HCEC 1CT (cell line): ENCODE measurements around the gene SNCA.

Experiments used
- DNase-seq: peaks from one replicate; pipeline ENCODE4 v3.0.0-alpha.2; 2017

The SNCA gene

DNA sequence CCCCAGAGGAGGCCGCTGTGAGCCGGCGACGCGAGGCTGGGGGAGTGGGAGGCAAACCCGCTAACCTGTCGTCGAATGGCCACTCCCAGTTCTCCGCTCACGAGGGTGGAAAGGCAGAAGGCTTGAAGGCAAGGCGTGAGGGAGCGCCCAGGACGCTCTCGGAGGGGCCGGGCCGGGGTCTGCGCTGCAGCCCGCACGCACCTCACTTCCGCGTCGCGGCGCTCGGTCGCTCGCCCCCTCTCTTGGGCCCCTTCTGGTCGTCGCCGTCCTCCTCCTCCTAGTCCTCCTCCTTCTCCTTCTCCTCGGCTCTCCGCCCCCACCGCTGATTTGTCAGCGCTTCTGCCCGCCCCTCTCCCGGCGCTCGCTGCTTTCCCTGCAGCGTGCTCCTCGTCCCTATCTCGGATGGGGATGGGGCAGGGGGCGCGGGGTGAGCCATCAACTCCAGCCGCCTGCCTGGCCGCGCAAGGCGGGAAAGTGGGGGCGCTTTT, at the start of gene SNCA:
SNCA (minus strand) TSS at position 265 of the 488 bp plus-strand sequence. CDS start 1,494 bp downstream, outside the sequence.
- peak; percentile 61 for DNase-seq

DNA sequence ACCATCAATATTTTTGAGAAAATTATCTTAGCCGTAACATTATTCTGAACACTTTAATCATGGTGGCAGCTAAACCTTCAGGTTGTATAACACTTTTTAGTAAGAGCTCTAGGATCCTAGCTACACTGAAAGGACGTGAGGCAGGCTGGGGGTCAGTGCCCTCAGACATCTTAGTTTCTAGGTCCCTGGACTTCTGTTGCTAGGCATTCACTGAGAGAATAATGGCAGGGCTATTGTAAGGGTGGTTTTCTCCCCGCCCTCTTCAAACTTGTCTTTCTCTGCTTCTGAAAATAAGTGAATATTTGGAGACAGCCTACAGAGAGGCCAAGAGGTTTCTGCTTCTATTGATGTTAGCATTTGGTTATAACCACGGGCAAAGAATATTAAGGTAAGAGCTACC, 42.3 kb upstream of the SNCA start:
- DNase-seq: no peak

DNA sequence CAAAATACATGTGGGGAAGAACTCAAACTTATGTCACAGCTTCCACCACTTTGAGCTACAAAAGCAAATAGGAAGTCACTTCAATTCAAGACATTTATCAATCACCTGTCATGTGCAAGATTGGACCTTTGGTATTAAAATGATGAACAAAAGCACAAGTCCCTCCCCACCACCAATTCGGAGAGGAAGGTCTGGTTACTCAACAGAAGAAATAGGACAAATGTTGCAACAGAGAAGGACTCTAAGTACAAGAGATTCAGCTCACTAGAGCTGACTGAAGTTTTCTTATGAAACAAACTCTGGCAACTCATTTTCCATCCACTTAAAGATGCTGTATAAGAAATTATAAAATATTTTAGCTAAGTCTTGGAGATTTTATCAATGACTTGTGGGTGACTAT, 41.6 kb upstream of the SNCA start:
- no peak for DNase-seq

DNA sequence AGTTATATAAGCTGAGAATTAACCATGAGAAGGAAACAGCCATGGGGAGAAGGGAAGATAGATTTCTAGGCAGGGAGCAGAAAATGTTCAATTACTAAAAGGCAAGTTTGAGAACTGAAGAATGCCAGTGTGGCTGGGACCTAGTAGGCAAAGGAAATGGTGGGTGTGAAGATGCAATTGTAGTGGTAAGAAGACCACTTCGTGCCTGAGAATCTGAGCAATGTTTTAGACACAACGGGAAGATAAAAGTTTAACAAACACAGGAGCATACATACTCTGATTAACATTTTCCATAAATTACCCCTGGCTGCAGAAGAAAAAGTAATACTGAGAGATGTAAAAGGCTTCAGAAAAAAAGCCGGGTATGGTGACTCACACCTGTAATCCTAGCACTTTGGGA, 39.6 kb upstream of the SNCA start:
- no peak for DNase-seq

DNA sequence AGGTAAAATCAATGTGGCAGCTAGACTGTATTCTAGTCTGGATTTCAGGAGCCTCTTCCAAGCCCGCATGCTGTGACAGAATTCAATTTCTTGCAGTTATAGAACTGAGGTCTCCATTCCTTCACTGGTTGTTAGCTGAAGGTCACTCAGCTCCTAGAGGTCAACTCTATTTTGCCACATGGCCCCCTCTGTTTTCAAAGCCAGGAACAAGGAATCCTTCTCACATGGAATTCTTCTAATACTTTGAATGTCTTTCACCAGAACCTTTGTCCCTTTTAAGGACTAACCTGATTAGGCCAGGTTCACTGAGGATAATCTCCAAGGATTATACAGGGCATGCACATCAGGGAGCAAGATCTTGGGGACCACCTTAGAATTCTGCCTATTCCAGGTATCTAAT, 34.2 kb upstream of the SNCA start:
- DNase-seq: no peak

DNA sequence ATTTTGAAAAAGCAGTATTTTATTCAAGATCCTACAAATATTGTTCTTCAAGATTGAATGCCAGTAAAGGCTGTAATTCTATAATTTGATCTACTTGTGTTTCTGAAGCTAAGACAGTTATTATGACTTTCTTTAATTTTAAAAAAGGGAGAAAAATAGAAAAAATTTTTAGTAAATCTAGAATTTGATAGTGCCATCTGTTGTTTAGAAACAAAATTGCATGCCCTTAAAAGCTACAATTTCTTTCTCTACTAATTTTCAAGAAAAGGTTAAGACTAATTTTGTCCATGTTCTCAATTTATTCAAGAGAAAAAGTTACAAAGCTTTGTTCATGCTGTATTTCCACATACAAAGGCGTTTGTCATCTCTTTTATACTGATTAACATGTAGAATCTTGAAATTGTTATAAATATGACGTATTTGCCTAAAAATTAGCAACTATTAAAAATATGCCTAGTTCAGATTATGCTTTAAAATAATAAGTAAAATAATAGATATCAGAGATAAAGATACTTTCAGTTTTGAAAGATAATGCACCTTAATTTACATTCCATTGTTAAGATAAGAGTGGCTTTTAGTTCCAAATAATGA, 32.1 kb upstream of the SNCA start:
- DNase-seq: no peak

DNA sequence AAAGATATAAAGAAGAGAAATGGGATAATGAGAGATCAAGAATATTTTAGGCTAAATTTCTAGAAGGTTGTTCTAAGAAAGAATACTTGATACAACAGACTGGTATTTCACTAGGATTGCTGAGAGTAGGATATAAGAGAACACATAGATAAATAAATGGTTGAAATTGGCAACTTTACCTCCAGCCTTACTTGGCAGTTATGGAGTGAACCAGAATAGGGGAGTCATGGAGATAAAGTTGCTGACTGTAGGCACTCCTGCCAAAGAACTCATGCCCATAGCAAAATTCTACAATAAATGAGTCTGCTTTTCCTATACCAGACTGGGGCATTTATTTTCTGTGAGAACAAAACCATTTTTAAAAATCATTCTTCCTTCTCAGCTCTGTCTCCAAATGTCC, 31.3 kb upstream of the SNCA start:
- DNase-seq: no peak

DNA sequence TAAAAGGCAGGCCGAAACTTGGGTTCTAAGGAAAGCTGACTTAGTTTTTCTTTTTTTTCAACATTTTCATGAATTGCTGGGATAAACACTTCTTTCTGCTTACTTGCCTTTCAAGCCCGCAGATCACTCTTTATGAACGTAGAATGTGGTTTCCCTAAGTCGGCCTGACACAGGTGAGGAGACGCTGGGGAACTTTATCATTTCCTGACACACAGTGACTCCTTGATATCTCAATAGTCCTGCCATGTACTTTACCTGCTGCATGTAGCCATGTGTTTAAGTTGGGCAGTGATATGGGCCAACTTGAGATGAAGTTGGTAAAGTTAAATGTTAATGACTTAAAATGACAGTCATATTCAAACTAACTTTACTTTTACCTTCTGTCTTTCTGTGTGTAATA, 26.6 kb upstream of the SNCA start:
- DNase-seq: no peak

DNA sequence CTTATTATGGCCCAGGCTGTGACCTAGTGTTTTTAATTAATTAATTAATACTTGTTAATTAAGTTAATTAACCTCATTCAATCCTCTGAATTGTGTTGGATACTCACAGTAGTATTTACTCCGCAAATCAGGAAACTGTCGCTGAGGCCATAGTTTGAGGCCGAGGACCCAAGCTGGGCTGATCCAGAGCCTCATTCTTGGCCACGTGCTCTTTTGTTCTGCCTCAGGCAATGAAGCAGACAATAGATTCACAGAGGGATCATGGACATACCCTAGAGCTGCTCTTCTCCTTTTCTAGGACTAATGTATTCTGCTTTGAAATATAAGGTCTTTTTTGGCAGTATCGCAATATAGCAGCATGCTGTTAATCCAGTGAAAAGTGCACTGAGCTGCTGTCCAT, 24.0 kb upstream of the SNCA start:
- DNase-seq: no peak

DNA sequence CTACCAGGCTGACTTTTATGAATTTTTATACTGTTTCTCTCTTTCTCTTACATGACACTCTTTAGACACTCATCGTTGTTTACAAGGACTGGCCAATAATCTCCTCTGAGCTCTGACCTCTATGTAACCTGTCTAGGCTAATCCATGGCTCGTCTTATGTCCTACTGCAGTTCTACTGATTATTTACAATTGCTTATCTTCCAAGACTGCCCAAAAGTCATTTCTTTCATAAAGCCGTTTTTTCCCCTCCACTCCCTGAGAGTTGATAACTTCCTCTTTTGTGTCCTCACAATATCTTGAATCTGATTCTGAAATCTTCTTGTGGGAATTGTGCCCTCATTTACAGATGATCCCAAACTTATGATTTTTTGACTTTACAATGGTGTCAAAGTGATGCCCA, 18.3 kb upstream of the SNCA start:
- no peak for DNase-seq

DNA sequence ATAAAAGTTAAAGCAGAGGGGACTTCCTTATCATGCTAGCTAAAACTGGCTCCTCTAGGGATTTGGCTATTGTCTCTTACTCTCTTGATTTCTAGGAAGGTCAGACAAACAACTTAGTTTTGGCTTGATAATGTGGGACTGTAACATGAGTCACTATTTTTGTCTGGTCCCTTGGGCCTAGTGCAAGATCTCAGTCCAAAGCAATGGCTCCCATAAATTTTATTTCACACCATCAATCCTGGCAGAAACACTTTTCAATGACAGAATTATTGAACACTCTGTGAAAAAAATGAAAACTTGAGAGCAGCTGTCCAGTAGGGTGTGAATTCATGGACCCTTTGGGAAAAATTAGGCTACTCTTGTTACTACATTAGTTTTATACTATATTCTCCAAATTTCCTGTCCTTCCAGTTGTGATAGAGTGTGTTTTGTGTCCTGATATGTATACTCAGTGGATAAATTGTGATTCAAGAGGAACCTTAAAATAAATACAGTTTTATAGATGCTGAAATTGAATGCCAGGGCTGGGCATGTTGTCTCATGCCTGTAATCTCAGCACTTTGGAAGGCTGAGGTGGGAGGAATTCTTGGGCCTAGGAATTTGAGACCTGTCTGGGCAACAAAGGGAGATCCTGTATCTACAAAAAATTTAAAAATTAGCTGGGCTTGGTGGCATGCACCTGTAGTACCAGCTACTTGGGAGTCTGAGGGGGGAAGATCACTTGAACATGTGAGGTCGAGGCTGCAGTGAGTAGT, 10.8 kb upstream of the SNCA start:
- no peak for DNase-seq

DNA sequence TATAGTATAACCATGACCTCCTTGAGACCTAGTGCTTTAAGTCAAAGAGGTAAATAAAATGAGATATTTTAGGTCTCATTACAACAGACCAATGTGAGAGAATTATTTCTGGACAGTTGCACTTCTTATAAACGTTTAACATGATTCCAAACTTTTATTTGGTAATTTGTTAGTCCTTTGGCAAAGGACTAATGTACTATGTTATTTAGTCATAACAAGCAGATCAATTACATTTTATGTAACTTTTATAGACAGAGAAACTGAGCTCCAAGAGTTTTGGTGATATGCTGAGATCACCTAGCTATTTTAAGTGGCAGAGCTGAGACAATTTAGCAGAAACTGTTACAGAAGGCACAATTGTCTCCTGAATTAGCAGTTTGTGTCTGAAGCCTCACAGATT, 2.6 kb upstream of the SNCA start:
- no peak for DNase-seq

DNA sequence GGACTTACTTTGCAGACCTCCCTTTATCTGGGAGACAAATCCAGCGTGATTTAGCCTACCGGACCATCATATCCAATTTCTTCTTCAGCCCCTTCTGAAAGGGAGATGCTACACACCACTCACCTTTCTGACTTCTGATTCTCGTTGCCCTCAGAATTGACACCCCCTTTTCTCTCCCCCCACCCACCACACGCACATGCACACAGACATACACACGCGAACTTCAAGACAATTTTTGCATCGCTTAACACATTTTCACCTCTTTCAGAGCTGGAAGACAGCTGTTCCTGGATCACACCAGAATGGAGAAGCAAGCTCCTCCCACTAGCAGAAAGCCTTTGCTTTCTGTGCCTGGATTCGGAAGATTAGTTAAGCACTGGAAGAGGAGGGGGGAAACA, 1.0 kb upstream of the SNCA start:
- peak; percentile 22 for DNase-seq

DNA sequence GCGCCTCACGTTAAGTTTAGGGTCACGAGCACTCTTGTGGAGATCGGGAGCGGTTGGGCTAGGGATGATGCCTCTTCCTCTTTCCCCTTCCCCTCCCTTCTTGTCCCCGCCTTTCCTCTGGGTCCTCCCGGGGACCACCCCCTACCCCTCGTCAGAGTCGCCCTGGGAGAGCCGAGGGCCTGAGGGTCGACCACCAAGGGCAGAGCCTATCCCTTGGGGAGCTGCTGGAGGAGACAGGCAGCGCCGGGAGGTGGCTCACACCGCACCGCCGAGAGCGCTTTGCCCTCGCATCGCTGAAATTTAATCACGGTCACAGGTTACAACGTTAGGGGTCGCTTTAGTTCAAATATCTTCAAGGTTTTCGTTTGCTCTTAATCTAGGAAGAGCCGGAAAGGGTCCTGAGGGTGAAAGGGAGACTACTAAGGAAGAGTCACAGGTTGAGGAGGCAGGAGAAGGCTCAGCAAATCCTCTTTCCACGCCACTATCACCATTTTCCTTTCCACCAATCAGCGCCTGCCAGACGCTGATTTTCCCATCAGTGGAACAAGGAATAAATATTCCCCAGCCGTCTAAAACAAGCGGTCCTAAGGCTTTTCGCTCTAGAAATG, 528 bp upstream of the SNCA start:
- peak; percentile 54 for DNase-seq

DNA sequence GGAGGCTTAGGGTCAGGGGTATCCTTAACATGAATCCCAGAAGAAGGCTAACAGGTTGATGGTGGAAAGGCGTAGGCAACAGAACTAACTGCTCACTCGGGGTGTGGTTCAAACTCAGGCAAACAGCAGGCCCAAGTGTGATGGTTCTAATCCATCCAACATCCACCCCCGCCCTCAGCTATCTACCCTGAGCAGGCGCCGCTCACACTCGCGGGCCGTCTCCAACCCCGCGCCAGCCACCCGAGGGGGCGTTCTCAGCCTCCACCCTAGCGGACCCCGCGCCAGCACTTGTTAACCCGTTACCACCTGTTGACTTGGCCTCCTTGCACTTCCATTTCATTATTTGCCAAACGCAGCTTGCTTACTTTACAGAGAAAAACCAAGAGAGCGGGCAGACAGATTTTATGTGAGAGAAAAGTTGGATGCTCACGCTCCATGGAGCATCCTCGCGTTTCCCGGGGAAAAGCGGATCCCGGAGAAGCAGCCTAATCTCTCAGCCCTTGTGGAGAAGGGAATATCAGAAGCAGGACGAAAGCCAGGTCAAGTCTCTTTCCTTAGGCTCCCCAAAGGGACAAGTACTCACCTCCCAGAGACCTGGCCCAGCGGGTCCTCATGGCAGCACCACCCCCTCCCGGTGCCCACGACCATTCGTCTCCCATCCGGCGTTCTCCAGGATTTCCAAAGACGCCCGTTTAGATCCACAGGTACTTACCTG, 773 bp downstream of the SNCA start:
- peak; percentile 1 for DNase-seq

DNA sequence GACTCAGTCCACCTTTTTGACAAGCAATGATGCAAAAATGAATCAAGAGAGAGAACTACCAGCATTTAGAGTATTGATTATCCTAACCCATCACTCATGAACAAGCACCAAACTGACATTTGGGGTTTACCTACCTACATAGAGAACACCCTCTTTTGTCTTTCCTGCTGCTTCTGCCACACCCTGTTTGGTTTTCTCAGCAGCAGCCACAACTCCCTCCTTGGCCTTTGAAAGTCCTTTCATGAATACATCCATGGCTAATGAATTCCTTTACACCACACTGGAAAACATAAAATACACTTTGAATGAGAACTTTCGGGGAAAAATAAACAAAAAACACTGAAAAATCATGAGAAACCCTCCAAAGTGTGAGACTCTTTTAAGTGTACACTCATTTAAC, 1.5 kb downstream of the SNCA start:
- no peak for DNase-seq

DNA sequence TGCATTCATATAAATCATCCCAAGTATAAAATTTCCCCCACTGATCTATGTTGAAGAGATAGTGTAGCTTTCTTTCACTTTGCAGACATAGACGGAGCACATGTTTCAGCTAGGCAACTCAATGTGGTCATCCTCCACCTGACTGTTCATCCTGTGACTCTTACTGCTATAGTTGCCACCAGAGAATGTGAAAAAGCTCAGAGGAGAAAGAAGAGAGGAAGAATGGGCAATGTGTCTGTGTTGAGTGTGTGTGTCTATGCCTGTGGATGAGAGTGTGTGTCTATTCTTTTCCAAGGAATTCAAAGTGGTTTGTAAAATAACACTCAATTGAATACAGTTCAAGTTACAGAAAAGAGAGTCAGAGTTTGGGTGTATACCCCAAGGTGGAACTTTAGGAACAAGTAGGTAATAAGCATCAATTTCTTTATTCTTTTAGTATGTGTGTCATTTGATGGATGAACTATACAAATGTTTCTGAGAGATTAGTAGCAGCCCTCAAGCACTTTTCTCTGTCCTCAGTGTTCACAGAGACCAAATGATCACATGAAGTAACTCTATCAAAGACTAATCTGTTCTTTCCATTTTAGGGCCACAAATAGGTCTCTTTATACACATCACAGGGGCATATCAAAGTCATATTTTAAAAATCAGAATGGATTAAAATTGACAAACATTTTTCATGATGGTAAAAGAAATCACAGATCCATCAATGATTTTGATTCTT, 2.3 kb downstream of the SNCA start:
- no peak for DNase-seq

DNA sequence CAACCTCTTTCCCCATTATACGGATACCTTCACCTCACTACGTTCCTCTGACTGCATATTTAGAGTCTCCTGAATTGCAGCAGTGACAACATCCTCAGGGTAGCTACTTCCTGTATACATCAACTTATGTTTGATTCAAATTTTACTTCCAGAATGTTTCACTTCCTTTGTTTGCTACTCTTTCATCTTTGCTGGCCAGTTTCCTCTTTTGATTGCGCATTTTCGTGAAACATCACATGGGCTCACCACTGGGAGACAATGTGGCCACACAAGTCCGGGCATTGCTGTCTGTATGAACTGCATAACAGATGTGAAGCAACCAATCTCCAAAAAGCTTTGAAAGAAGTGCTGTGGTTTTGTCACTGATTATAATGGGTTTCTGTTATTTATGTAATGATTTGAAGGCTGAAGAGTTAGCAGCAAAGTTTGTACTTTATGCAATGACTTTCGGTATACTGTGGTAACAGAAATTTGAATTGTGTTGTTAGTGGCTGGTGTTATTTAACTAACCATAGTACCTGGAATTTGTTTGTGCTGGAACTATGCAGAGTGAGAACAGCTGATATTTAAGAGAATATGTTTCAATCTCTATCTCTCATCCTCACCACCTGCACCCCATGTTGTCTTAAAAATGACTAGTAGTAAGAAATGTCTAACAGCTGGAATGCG, 7.4 kb downstream of the SNCA start:
- no peak for DNase-seq

DNA sequence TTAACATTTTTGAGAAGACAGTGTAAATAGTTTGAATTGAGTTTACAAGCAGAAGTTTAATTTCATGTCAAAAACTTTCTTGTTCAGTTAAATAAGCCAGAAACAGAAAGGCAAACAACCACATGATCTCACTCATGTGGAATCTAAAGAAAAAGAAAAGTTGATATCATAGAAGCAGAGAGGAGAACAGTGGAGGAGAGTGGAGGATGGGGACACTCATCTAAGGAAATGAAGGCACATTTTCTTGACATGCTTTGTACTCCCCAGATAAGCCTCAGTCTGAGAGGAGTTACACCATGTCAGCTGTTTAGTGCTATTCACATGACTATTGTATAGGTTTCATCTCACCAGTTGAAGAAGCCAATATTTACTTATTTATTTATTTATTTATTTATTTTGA, 13.5 kb downstream of the SNCA start:
- no peak for DNase-seq

DNA sequence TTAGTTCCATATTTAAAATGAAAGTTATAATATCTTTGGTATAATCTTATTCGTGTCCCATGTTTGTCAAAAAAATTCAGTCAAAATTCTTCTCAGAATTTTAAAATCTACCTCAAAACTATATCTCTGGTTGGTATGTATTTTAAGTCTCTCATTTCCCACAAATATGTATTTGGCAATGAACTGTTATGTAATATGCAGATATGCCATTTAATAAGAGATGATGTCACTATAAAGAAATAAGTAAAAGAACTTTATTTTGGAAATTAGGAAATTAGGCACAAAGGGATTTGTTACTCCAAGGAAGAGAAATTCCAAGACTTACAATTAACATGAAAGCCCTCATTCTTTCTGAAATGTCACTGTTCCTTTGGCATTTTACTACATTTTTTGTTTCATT, 15.3 kb downstream of the SNCA start:
- no peak for DNase-seq

DNA sequence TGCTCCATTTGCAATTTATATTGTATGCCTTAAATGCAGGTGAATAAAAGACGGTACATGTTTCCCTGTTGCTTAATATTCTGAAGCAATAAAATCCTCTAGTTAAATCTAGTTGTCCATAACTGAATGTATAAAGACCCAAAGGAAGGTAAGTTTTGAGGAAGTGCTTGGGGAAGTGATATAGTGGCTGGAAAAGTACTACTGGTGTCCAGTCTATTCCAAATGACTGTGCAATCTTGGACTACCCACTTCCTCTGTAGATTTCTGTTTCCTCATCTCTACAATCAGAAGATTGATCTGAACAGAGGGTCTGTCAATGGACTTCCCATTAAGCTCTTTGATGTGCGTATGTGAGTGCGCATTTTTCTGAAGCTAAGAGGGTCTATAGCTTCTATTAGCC, 17.0 kb downstream of the SNCA start:
- DNase-seq: no peak

DNA sequence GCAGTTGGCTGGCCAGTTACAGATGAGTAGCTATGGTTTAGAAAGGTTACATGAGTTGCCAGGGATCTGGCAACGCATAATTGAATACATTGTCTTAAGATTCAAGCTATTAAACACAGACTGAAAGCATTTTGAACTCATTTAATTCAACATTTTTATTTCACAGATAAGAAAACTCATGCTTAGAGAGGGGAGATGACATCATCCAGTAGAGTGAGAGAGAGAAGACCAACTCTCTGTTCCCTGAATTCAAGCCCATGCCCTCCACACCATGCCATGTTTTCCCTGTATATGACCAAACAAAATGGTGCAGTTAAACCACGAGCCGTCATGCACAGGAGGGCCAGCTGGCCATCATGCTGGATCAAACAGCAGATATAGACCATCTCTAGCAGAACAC, 22.6 kb downstream of the SNCA start:
- no peak for DNase-seq

DNA sequence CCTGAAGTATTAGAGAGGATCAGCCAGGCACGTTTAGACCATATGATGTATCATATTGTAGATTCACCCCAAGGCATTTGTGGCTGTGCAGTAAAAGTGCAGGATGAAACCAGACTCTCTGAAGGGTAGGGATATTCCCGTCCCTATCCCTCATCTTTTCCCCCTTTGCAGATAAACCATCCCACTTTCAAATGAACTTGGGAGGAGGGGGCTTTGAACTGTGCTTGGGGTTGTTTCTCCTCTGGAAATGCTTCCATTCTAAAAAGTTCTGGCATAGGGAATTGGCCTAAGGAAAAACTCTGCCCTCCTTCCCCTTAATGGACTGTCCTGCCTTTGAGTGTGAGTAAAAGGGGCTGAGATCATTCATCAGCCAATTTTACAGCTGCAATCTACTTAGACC, 23.8 kb downstream of the SNCA start:
- no peak for DNase-seq
